Measurements from ENCODE around the gene MXI1.

The MXI1 gene

GRCh38 chr10:110278562-110279406, 71.4 kb downstream of the MXI1 start:
- no peak for DNase-seq

DNA sequence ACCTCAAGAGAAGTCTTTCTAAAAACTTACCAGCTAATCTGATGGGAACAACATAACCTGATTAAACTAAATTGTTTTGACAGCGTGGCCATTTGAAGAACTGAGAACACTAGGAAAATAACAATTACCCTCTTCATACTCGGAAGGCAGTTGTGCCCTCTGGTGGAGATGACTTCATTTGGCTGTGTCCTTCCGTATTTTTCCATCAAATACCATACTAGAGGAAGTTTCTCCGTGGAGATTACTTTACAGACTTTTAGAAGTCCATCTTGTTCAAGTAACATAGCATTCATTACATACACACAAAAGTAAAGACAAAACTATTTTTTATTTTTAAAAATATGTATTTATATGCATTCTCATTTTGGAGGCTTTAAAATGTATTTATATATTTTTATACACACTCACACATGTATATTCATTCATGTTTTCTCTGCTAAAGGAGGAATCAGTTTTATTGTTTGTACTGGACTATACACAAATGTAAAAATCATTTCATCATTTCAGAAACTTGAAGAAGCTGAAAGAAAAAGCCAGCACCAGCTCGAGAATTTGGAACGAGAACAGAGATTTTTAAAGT, 72.1 kb downstream of the MXI1 start:
- DNase-seq = peak; percentile 13

GRCh38 chr10:110284262-110284661, 76.9 kb downstream of the MXI1 start:
- DNase-seq = no peak

GRCh38 chr10:110285501-110285900, 78.1 kb downstream of the MXI1 start:
- no peak for DNase-seq

DNA sequence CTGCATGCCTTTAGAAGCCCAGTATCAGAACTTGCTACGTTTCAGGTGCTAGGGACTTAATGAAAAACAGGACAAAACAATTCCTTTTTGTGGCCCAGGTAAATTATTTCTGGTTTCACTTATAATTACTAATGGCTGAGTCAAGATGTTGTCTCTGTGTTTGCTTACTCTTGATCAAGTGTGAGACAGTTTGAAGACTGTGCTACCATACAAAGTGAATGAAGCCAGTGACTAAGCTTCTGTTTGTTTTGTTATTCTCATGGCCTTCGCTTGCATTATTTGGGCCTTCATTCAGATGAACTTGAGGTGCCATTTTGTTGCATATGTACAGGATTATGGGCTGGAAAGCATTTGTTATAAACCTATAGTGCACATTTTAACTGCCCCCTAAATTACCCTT, 79.4 kb downstream of the MXI1 start:
- no peak for DNase-seq

DNA sequence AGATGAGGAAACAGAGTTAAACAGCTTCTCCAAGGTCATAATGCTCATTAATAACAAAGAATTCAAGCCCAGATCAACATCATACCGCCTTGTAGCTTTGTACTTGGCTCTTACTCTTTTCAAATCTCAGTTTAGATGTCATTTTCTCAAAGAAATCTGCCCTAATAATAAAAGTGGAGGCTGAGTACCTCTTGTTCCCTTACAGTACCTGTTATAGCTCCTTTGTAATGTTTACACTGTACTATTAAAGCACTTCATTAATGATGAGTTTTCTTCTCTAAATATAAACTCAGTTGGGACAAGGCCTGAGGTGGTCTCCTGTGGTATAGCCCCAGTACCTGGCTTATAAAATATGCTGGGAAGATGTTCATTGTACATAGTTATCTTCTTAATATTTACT, 89.6 kb downstream of the MXI1 start:
- no peak for DNase-seq

DNA sequence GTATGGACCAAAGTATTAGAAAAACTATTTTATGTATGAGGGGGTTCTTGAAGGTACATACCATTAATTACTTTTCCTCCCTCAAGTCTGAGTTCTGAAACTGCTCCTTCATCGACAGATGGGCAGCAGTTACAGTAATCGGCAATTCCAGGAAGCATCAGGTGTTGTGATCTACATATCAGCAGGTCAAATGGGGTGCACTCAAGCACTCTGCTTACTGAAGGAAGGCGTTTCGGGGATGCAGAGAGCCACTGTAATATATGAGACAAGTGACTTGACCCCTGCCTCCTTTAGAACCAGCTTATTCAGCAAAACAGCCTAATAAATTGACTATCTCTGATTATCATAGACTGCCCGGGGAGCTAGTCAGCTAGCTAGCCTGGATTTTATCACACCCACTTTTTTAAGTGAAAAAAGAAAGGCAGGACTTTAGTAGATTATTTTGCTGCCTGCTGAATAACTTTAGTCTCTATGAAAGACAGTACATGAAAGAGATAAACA, 93.1 kb downstream of the MXI1 start:
- no peak for DNase-seq

GRCh38 chr10:110303681-110304080, 96.3 kb downstream of the MXI1 start:
- DNase-seq = no peak

DNA sequence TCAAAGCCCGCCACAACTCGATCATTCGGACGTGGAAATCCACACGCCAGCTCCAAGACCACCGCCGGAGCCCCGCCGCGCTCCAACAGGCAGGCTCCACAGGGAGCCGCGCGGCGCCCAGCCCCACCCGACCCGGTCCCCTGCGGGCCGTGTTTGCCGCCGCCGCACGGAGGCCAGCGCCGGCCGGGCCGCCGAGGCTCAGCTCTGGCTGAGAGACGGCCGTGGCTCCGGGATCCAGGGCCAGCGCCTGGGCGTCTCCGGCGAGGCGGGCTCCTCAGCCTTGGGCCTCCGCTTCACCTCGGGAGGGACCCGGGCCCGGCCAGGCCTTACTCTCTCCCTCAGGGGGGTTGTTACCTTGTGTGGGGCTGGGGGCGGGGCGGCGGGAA, 97.0 kb downstream of the MXI1 start:
- no peak for DNase-seq

- DNase-seq = peak; percentile 93
Measured at GRCh38 chr10:110304780-110305421, 97.5 kb downstream of the MXI1 start, which contains the start of gene SMNDC1. Gene SMNDC1 (minus strand): TSS chr10:110304920. CDS start chr10:110303587, 1,333 bp downstream.

GRCh38 chr10:110305767-110306451, 98.5 kb downstream of the MXI1 start:
- peak; percentile 25 for DNase-seq

DNA sequence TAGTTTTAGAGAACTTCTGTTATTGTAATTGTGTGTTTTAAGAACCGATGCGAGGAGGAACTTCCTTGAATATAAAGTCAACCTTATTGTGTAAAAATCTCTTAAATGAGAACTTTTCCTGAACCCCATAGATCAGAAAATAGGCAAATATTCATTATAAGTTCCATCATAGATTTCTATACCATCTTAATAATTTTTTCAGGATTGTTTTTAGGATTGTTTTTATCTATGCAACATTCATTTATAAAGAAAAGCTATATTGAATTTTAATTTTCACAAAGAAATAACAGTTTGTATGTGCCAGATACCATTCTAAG, 99.0 kb downstream of the MXI1 start:
- no peak for DNase-seq

DNA sequence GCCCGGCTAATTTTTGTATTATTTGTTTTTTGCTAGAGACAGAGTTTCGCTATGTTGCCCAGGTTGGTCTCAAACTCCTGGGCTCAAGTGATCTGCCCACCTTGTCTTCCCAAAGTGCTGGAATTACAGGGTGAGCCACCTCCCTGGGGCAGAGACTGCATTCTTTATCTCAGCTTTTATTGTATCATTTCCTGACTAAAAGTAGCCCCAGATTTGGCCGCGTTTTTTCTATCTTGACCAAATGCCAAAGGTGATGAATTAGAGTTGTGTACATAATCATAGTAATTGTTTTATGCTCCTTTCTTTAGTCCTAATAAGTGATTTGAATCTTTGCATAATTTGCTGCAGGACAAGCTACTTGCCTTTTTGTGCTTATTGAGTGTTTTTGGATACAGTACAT, 100.4 kb downstream of the MXI1 start:
- DNase-seq = no peak

DNA sequence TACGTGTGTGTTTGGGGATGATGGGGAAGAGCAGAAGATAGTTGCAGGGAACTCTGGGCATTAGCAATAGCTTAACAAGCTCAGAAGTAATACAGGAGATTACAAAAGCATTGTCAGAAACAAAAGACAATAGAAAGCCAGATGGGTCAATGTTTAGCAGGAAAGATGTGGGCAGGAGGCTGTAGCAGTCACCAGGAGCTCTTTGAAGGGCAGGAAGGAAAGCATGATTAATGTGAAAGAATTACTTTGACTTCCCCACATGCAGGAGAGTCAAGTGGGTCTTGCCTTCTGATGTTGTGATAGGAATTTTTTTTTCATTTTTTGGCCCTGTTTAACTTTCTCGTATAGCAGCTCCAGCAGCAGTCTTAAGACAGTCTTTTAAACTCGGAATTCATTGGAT, 103.3 kb downstream of the MXI1 start:
- no peak for DNase-seq

DNA sequence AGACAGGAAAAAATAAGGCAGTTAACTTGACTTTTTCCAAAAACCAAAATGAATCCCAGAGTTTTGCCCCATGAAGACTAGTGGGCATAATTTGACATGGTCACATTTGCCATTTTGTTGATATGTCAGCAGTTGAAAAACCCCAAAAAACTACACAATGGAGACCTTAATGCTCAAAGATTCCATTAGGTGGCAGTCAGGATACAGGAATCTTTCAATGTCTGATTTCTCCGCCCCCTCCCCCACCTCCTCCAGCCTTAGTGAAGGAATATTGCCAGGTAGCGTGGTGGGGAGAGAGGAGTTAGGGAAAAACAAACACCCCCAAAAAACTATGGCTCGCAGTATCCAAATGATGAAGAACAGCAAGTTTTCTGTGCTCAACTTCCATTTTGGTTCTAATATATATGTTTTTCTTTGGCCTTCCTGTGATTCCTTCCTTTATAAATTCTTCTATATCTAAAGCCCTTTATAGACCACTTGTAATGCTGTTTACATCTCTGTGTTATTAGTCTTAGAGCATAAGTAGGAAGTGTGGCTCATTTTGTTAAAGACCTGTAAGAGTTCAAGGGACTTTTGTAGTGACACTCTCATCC, 104.0 kb downstream of the MXI1 start:
- no peak for DNase-seq

GRCh38 chr10:110312206-110312605, 104.8 kb downstream of the MXI1 start:
- no peak for DNase-seq

GRCh38 chr10:110313674-110314073, 106.3 kb downstream of the MXI1 start:
- no peak for DNase-seq

DNA sequence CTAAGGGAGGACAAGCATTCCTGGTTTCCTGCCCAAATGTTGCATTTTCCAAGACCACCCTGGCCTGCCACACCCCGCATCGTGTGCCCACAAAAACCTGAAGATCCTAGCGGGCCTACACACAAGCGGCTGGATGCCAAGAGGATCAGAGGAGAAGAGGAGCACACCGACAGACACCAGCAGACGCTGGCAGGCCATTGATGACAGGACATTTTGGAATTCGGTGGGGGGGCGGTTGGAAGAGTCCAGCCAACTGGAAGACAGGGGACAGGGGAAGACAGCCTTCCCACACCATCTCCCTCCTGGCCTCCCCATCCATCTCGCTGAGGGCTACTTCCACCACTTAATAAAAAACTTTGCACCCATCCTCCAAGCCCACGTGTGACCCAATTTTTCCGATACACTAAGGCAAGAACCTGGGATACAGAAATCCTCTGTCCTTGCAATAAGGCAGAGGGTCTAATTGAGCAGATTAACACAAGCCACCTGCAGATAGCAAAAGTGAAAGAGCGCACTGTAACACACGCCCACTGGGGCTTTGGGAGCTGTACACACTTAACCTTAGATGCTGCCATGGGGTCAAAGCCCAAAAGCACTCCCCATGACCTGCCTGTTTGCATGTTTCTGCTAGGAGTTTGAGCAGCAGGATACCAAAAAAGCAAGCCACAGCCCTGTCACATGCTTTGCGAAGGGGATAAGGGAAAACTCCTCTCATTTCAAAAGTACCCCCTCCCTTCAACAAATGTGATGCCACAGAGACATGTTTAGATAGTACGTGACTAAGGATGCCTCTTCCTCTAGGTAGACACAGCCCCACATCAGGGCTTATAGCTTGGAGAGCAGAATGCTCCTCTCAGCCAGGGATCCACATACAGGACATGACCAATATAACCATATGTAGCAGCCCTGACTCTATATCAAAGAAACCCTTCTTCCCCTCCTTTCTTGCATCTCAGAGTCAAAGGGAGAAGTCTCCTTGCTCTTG, 110.8 kb downstream of the MXI1 start:
- no peak for DNase-seq

GRCh38 chr10:110321869-110322620, 114.6 kb downstream of the MXI1 start:
- DNase-seq = no peak

- DNase-seq = no peak
Measured at GRCh38 chr10:110323503-110323902, 116.1 kb downstream of the MXI1 start.

DNA sequence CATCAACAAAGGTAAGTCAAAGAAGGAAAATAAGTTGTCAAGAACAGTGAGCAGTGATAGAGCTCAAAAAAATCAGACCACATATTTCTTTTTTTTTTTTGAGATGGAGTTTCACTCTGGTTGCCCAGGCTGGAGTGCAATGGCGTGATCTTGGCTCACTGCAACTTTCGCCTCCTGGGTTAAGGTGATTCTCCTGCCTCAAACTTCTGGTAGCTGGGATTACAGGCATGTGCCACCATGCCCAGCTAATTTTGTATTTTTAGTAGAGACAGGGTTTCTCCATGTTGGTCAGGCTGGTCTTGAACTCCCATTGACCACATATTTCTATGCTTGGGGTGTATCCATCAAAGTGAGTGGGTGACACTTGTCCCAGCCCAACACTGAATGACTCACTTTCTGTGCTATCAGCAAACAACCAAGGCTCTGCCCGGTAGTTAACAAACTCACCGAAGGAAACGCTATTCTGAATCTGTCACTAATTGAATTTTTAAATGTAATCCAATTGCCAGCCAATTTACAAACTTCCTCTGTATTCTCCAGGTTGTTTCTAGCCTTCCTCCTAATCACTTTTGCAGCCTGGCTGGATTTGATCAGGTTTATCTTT, 116.9 kb downstream of the MXI1 start:
- DNase-seq = no peak

Measured in activated CD4-positive, alpha-beta T cell treated with anti-CD3 and anti-CD28 coated beads for 1 hour (primary cell).